Sigmoid colon (tissue), 3 donors: Measurements from ENCODE around the gene COPA.

Source experiments
- CTCF ChIP-seq, 4 experiments: fragments of 450-650 bp in 3 of 4; fragments of 200-600 bp in 1 of 4; IDR thresholded peaks; one replicate each; pipeline ENCODE4 v1.5.1; 2016 to 2019; ENCODE audit warnings: antibody characterized with exemption in 4 of 4, mild to moderate bottlenecking in 3 of 4, moderate library complexity in 2 of 4
- POLR2A ChIP-seq, 2 donors: fragments of 450-650 bp; IDR thresholded peaks; one replicate each; pipeline ENCODE4 v1.6.1; 2016; ENCODE audit warnings: antibody characterized with exemption in 2 of 2, mild to moderate bottlenecking in 2 of 2, moderate library complexity in 2 of 2

DNA sequence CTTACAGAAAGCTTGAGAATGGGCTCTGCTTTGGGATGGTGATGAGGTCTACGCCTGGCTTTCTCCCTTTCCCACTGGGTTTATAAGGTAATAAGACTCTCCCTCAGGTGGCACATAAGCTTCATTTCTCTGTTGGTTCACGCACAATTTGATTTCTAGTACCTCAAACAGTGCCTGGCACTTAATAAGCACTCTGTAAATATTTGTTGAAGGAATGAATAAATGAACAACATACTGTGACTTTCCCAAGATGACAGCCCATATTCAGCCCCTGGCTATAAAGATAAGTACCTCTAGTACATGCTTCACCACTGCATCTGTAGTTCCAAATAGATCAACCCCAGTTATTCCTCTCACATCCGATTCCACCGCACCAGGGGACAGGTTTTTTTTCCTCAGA is 17.8 kb downstream of the COPA start:
- TF ChIP-seq CTCF (IDR thresholded peaks at IDR 0.05): no peak
- TF ChIP-seq POLR2A (IDR thresholded peaks at IDR 0.05): no peak
